NCI-H226 (cell line): Measurements from ENCODE around the gene IFT25.

ENCODE experiments used
- DNase-seq: peaks from one replicate; pipeline ENCODE4 v3.0.0-alpha.2; 2015

The IFT25 gene

GRCh38 chr1:53927376-53927881 is 18.1 kb downstream of the IFT25 start:
- no peak for DNase-seq

- DNase-seq = no peak
These were observed 25.8 kb downstream of the IFT25 start for GRCh38 chr1:53919675-53920066.

- no peak for DNase-seq
These were observed 27.2 kb downstream of the IFT25 start for GRCh38 chr1:53918343-53918742.

- no peak for DNase-seq
These were observed 32.0 kb downstream of the IFT25 start for GRCh38 chr1:53913352-53914033.

GRCh38 chr1:53911442-53911841 is 34.1 kb downstream of the IFT25 start:
- DNase-seq = no peak

- no peak for DNase-seq
These were observed 35.6 kb downstream of the IFT25 start for GRCh38 chr1:53909946-53910345.

- DNase-seq = no peak
These were observed 39.4 kb downstream of the IFT25 start for GRCh38 chr1:53906121-53906520.

- DNase-seq = no peak
These were observed 40.0 kb downstream of the IFT25 start for GRCh38 chr1:53905509-53905908.

GRCh38 chr1:53902235-53903138 is 43.0 kb downstream of the IFT25 start:
- no peak for DNase-seq

- no peak for DNase-seq
These were observed 45.8 kb downstream of the IFT25 start for GRCh38 chr1:53899708-53900107.

- DNase-seq = no peak
These were observed 46.3 kb downstream of the IFT25 start for GRCh38 chr1:53899206-53899628.

GRCh38 chr1:53896635-53897229 is 48.8 kb downstream of the IFT25 start:
- DNase-seq = peak; percentile 74

GRCh38 chr1:53895421-53895820 is 50.1 kb downstream of the IFT25 start:
- DNase-seq = no peak

GRCh38 chr1:53894644-53895043 is 50.9 kb downstream of the IFT25 start:
- DNase-seq = no peak

GRCh38 chr1:53893999-53894636 is 51.4 kb downstream of the IFT25 start, which contains the start of gene DIO1:
DIO1 (plus strand) TSS chr1:53894187; CDS start chr1:53894211, 24 bp downstream.
- DNase-seq = no peak

- no peak for DNase-seq
These were observed 52.6 kb downstream of the IFT25 start for GRCh38 chr1:53892911-53893310.

- no peak for DNase-seq
These were observed 53.8 kb downstream of the IFT25 start for GRCh38 chr1:53891678-53892077.

GRCh38 chr1:53891018-53891417 is 54.5 kb downstream of the IFT25 start:
- DNase-seq = no peak

GRCh38 chr1:53890522-53890941 is 55.0 kb downstream of the IFT25 start:
- DNase-seq = no peak

GRCh38 chr1:53889304-53890298 is 55.9 kb downstream of the IFT25 start, which contains the start of gene YIPF1:
YIPF1 (minus strand) TSS chr1:53889797; CDS start chr1:53888937, 860 bp downstream.
- peak; percentile 90 for DNase-seq

GRCh38 chr1:53888681-53889080 is 56.8 kb downstream of the IFT25 start:
- DNase-seq = no peak
